Trophoblast cell (in vitro differentiated cells and primary cell): ENCODE results near the gene FRS2.
"Not testable (repeated sequence)": the region's sequence is repeated elsewhere in the genome, so short reads cannot be mapped to it uniquely, and the experiment has no call there.

Experiments
- DNase-seq, 2 donors: peaks; one replicate each; pipeline ENCODE4 v3.0.0-alpha.2; 2016
- H2AFZ ChIP-seq: 2 replicates; pipeline ENCODE4 v1.6.1; 2013; ENCODE audit warnings: low read length, moderate library complexity, mild to moderate bottlenecking; ENCODE audit not compliant: insufficient read depth, poor library complexity
- H2AK5ac ChIP-seq: 2 replicates; pipeline ENCODE4 v1.6.1; 2013; ENCODE audit warnings: mild to moderate bottlenecking, low read length
- H2BK120ac ChIP-seq: 2 replicates; pipeline ENCODE4 v1.6.1; 2013; ENCODE audit warnings: low read length, mild to moderate bottlenecking, moderate library complexity; ENCODE audit not compliant: insufficient read depth, poor library complexity
- H2BK12ac ChIP-seq: 2 replicates; pipeline ENCODE4 v1.6.1; 2013; ENCODE audit warnings: mild to moderate bottlenecking, low read length, moderate library complexity
- H2BK5ac ChIP-seq: 2 replicates; pipeline ENCODE4 v1.6.1; 2013; ENCODE audit warnings: low read length, low read depth, moderate library complexity, mild to moderate bottlenecking; ENCODE audit not compliant: poor library complexity
- H3K14ac ChIP-seq: 2 replicates; pipeline ENCODE4 v1.6.1; 2013; ENCODE audit warnings: mild to moderate bottlenecking, low read length
- H3K18ac ChIP-seq: 2 replicates; pipeline ENCODE4 v1.6.1; 2013; ENCODE audit warnings: mild to moderate bottlenecking, low read length
- H3K23ac ChIP-seq: 2 replicates; pipeline ENCODE4 v1.6.1; 2013; ENCODE audit warnings: low read length
- H3K27ac ChIP-seq: 2 replicates; pipeline ENCODE4 v1.5.1; 2013; ENCODE audit warnings: low read depth, mild to moderate bottlenecking, inconsistent platforms, low read length, moderate library complexity
- H3K27me3 ChIP-seq: 2 replicates; pipeline ENCODE4 v1.6.1; 2013; ENCODE audit warnings: inconsistent platforms, mild to moderate bottlenecking, low read length, moderate library complexity; ENCODE audit not compliant: insufficient read depth
- H3K36me3 ChIP-seq, 2 experiments: 1 replicate in 1 of 2; 2 replicates in 1 of 2; pipeline ENCODE4 v1.6.1; 2013; ENCODE audit warnings: low read length in 2 of 2, mild to moderate bottlenecking in 2 of 2, moderate library complexity in 1 of 2; ENCODE audit not compliant: insufficient read depth in 2 of 2, control insufficient read depth in 1 of 2
- H3K4ac ChIP-seq: 2 replicates; pipeline ENCODE4 v1.6.1; 2013; ENCODE audit warnings: low read depth, mild to moderate bottlenecking, low read length, moderate library complexity
- H3K4me1 ChIP-seq, 2 experiments: 1 replicate in 1 of 2; 2 replicates in 1 of 2; pipeline ENCODE4 v1.6.1; 2013; ENCODE audit warnings: low read length in 2 of 2, mild to moderate bottlenecking in 2 of 2, moderate library complexity in 1 of 2; ENCODE audit not compliant: insufficient read depth in 2 of 2, control insufficient read depth in 1 of 2
- H3K4me2 ChIP-seq: 2 replicates; pipeline ENCODE4 v1.6.1; 2013; ENCODE audit warnings: inconsistent platforms, mild to moderate bottlenecking, low read length, moderate library complexity
- H3K4me3 ChIP-seq: 2 replicates; pipeline ENCODE4 v1.5.1; 2013; ENCODE audit warnings: mild to moderate bottlenecking, low read depth, low read length, inconsistent platforms
- H3K79me1 ChIP-seq: one replicate; pipeline ENCODE4 v1.6.1; 2013; ENCODE audit warnings: low read length
- H3K79me2 ChIP-seq: 2 replicates; pipeline ENCODE4 v1.6.1; 2013; ENCODE audit warnings: low read length, mild to moderate bottlenecking; ENCODE audit not compliant: control insufficient read depth, insufficient read depth, poor library complexity
- H3K9ac ChIP-seq: 2 replicates; pipeline ENCODE4 v1.6.1; 2013; ENCODE audit warnings: mild to moderate bottlenecking, low read length
- H3K9me3 ChIP-seq: 2 replicates; pipeline ENCODE4 v1.6.1; 2013; ENCODE audit warnings: low read depth, mild to moderate bottlenecking, control low read depth, inconsistent platforms, low read length; ENCODE audit not compliant: insufficient read depth
- H4K12ac ChIP-seq: 2 replicates; pipeline ENCODE4 v1.6.1; 2013; ENCODE audit warnings: low read depth, mild to moderate bottlenecking, low read length, moderate library complexity
- H4K8ac ChIP-seq: 2 replicates; pipeline ENCODE4 v1.6.1; 2013; ENCODE audit warnings: low read depth, mild to moderate bottlenecking, low read length, moderate library complexity
- H4K91ac ChIP-seq: one replicate; pipeline ENCODE4 v1.6.1; 2013; ENCODE audit warnings: low read depth, mild to moderate bottlenecking, low read length, moderate library complexity
- WGBS: extraction: QIAGEN DNeasy Blood & Tissue Kit; methylation state at CpG from one replicate; pipeline ENCODE4 v1.1.7; 2013; ENCODE audit warnings: missing lambda C conversion rate; ENCODE audit not compliant: insufficient read length, insufficient coverage; ENCODE audit errors: extremely low coverage; 5-methylcytosine and 5-hydroxymethylcytosine counted together

The FRS2 gene

DNA sequence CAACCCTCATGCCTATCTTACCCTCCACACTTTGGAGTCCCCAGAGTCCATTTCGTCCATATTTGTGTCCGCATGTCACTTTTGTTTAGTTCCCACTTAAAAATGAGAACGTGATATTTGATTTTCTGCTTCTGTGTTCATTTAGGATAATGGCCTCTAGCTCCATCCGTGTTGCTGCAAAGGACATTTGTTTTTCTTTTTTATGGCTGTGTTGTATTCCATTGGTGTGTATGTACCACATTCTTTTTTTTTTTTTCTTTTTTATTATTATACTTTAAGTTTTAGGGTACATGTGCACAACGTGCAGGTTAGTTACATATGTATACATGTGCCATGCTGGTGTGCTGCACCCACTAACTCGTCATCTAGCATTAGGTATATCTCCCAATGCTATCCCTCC lies 133.4 kb downstream of the FRS2 start:
- not testable (repeated sequence) for H3K4ac ChIP-seq
- no CpG with 5 or more reads among the region's 6 CpGs for WGBS

DNA sequence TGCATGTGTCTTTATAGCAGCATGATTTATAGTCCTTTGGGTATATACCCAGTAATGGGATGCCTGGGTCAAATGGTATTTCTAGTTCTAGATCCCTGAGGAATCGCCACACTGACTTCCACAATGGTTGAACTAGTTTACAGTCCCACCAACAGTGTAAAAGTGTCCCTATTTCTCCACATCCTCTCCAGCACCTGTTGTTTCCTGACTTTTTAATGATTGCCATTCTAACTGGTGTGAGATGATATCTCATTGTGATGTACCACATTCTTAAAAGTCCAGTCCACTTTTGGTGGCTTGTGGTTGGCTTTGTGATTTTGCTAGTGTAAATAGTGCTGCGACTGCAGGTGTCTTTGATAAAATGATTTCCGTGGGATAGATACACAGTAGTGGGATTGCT lies 134.1 kb downstream of the FRS2 start:
- H3K27ac ChIP-seq, H3K18ac ChIP-seq, H4K8ac ChIP-seq, H3K4me1 ChIP-seq, H4K12ac ChIP-seq, DNase-seq, H3K4ac ChIP-seq, H3K23ac ChIP-seq, H2BK5ac ChIP-seq, H3K79me2 ChIP-seq, H3K27me3 ChIP-seq, H2BK12ac ChIP-seq, H3K4me2 ChIP-seq, H4K91ac ChIP-seq, H3K79me1 ChIP-seq, H3K9ac ChIP-seq, H2AK5ac ChIP-seq, H3K14ac ChIP-seq, H3K9me3 ChIP-seq, H3K4me3 ChIP-seq, H2AFZ ChIP-seq, H2BK120ac ChIP-seq: not testable (repeated sequence)
- no CpG with 5 or more reads among the region's 3 CpGs for WGBS
- H3K36me3 ChIP-seq, result peaks cover 11 to 23% of the 10 kb centered on the region in 2 experiments

More for the DNA sequence above, 133.4 kb downstream of the FRS2 start:
- not testable (repeated sequence) for H2AFZ ChIP-seq, H3K4me1 ChIP-seq, H2BK5ac ChIP-seq, H3K23ac ChIP-seq, H3K4me3 ChIP-seq, H3K9ac ChIP-seq, H4K91ac ChIP-seq, H2BK12ac ChIP-seq, DNase-seq, H3K79me2 ChIP-seq, H4K8ac ChIP-seq, H3K14ac ChIP-seq, H4K12ac ChIP-seq, H3K9me3 ChIP-seq, H3K4me2 ChIP-seq, H3K27ac ChIP-seq, H3K18ac ChIP-seq, H2BK120ac ChIP-seq, H3K27me3 ChIP-seq, H3K79me1 ChIP-seq, H2AK5ac ChIP-seq
- peaks cover 16 to 27% of the 10 kb centered on the region in 2 experiments for H3K36me3 ChIP-seq

DNA sequence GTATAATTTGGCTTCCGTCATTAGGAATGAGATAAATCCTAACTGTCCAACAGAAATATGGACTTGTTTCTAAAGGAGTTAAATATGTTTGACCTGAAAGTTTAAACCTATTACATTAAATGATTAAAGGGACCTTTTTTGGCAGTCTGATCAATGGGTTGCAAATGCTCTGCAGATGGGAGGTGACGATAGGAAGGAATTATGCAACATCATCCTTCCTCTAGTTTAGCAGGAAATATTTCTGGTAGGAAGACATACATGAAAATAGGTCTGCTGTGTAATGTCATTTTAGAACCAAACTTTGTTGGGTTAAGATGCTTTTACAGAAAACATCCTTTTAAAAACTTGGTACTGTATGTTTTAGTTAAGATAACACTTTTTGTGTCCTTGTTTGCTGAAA lies 137.9 kb downstream of the FRS2 start:
- H3K36me3 ChIP-seq, result peaks cover 0 to 2% of the 10 kb centered on the region in 2 experiments
- no peak overlapping the region for H3K4ac ChIP-seq
- H2AFZ ChIP-seq, result no peak overlapping the region

GRCh38 chr12:69610126-69610525 lies 139.9 kb downstream of the FRS2 start:
- no CpG with 5 or more reads among the region's 15 CpGs for WGBS
- no peaks in the 10 kb centered on the region for H3K4me1 ChIP-seq

More for the DNA sequence above, 137.9 kb downstream of the FRS2 start:
- Histone ChIP-seq H4K91ac (no peak overlapping the region), H3K4me3 (no peak overlapping the region), H2BK120ac (no peak overlapping the region), H2BK5ac (no peak overlapping the region), H3K79me2 (no peaks in the 10 kb centered on the region), H3K27ac (no peak overlapping the region), H3K27me3 (no peaks in the 10 kb centered on the region), H3K18ac (no peak overlapping the region), H4K8ac (no peak overlapping the region), H2AK5ac (no peak overlapping the region), H3K79me1 (no peaks in the 10 kb centered on the region), H3K9ac (no peak overlapping the region), H2BK12ac (no peak overlapping the region), H3K9me3 (no peaks in the 10 kb centered on the region), H3K4me2 (no peak overlapping the region), H3K23ac (no peak overlapping the region), H3K4me1 (no peaks in the 10 kb centered on the region), H4K12ac (no peak overlapping the region), H3K14ac (no peak overlapping the region)
- no CpG with 5 or more reads among the region's 2 CpGs for WGBS
- DNase-seq, result no peak

More at GRCh38 chr12:69610126-69610525, 139.9 kb downstream of the FRS2 start:
- Histone ChIP-seq H4K8ac (no peak overlapping the region), H3K27me3 (no peaks in the 10 kb centered on the region), H2BK120ac (no peak overlapping the region), H3K36me3 (no peaks in the 10 kb centered on the region), H4K91ac (no peak overlapping the region), H3K9ac (no peak overlapping the region), H3K4me3 (no peak overlapping the region), H3K18ac (no peak overlapping the region), H2BK5ac (no peak overlapping the region), H2AFZ (no peak overlapping the region), H3K9me3 (no peaks in the 10 kb centered on the region), H4K12ac (no peak overlapping the region), H3K14ac (no peak overlapping the region), H2BK12ac (no peak overlapping the region), H3K27ac (no peak overlapping the region), H2AK5ac (no peak overlapping the region), H3K23ac (no peak overlapping the region), H3K79me1 (no peaks in the 10 kb centered on the region), H3K4ac (no peak overlapping the region), H3K4me2 (no peak overlapping the region), H3K79me2 (no peaks in the 10 kb centered on the region)
- DNase-seq, result no peak
